GM21423 (cell line): ENCODE results near the gene VPS37C.
"Not testable (repeated sequence)": the region's sequence is repeated elsewhere in the genome, so short reads cannot be mapped to it uniquely, and the experiment has no call there.

Source experiments
- ATAC-seq: cut with Tn5 transposase; IDR thresholded peaks from one replicate; pipeline ENCODE4 v1.9.1; 2021; ENCODE audit warnings: mild to moderate bottlenecking, moderate library complexity; ENCODE audit not compliant: unreplicated experiment

Gene VPS37C

GRCh38 chr11:61161190-61162091, at the start of gene VPS37C:
TSS of gene VPS37C (minus strand) at chr11:61161426. CDS start at chr11:61138829, 22,597 bp downstream.
- ATAC-seq = peak; percentile 76

- not testable (repeated sequence) for ATAC-seq
These were observed 49.4 kb upstream of the VPS37C start for GRCh38 chr11:61210629-61211028.

- ATAC-seq = not testable (repeated sequence)
These were observed 46.5 kb upstream of the VPS37C start for GRCh38 chr11:61207636-61208310.

- ATAC-seq = not testable (repeated sequence)
These were observed 43.4 kb upstream of the VPS37C start for GRCh38 chr11:61204502-61205059.

GRCh38 chr11:61203873-61204272, 42.6 kb upstream of the VPS37C start:
- ATAC-seq = not testable (repeated sequence)

- not testable (repeated sequence) for ATAC-seq
These were observed 41.9 kb upstream of the VPS37C start, which contains the start of gene PGA3 for GRCh38 chr11:61202950-61203746. TSS of gene PGA3 (plus strand) at chr11:61203515. CDS start at chr11:61203565, 50 bp downstream.

- ATAC-seq = no peak
These were observed 40.2 kb upstream of the VPS37C start for GRCh38 chr11:61201476-61201875.

GRCh38 chr11:61198948-61199523, 37.8 kb upstream of the VPS37C start:
- ATAC-seq = no peak

- no peak for ATAC-seq
These were observed 37.1 kb upstream of the VPS37C start for GRCh38 chr11:61198361-61198760.

- no peak for ATAC-seq
These were observed 34.5 kb upstream of the VPS37C start for GRCh38 chr11:61195719-61196118.

GRCh38 chr11:61194981-61195695, 33.9 kb upstream of the VPS37C start:
- ATAC-seq = no peak

- ATAC-seq = no peak
These were observed 33.0 kb upstream of the VPS37C start for GRCh38 chr11:61194169-61194671.

- ATAC-seq = no peak
These were observed 32.4 kb upstream of the VPS37C start for GRCh38 chr11:61193596-61193995.

- ATAC-seq = no peak
These were observed 28.7 kb upstream of the VPS37C start for GRCh38 chr11:61189933-61190332.

GRCh38 chr11:61187505-61188130, 26.4 kb upstream of the VPS37C start:
- ATAC-seq = no peak

- ATAC-seq = no peak
These were observed 25.3 kb upstream of the VPS37C start for GRCh38 chr11:61186504-61186903.

- no peak for ATAC-seq
These were observed 22.4 kb upstream of the VPS37C start for GRCh38 chr11:61183645-61184044.

- no peak for ATAC-seq
These were observed 20.3 kb upstream of the VPS37C start for GRCh38 chr11:61181489-61181888.

GRCh38 chr11:61180205-61180604, 19.0 kb upstream of the VPS37C start:
- ATAC-seq = not testable (repeated sequence)
